PC-9 (cell line): ENCODE results near the gene ACKR1. TPM values are rescaled to one million over a fixed set of nuclear protein-coding genes. Genes with fewer than 3 reads are reported as not detected.

Source experiments
- BruUV-seq: library from RNA; stranded (reverse); fragments of 400-500 nt; replicated peaks from 2 replicates; lab custom pipeline; 2021; lab: Mats Ljungman, UMichigan
- CTCF ChIA-PET: fragments of 300-600 bp; sonication (Branson Sonifier 250); formaldehyde crosslinking; loops from one replicate; lab custom pipeline; 2022; ENCODE audit warnings: antibody characterized with exemption; lab: Charles Lee
- POLR2A ChIA-PET: fragments of 300-600 bp; sonication (Branson Sonifier 250); formaldehyde crosslinking; loops from one replicate; lab custom pipeline; 2022; ENCODE audit warnings: antibody characterized with exemption; ENCODE audit not compliant: unreplicated experiment; lab: Charles Lee
- DNase-seq, 2 experiments: peaks; one replicate each; pipeline versions ENCODE4 v3.0.0 to v3.0.0-alpha.2; 2015 to 2022; ENCODE audit warnings: mixed read lengths in 1 of 2
- H2AFZ ChIP-seq: fragments of 200-600 bp; sonication (generic); 2 replicates; pipeline ENCODE4 v1.8.1; 2017; ENCODE audit warnings: antibody characterized with exemption
- H3F3A ChIP-seq: fragments of 200-600 bp; sonication (generic); 2 replicates; pipeline ENCODE4 v1.8.1; 2017; ENCODE audit warnings: antibody characterized with exemption, mild to moderate bottlenecking, low read depth; ENCODE audit not compliant: insufficient read depth
- H3K27ac ChIP-seq: fragments of 200-600 bp; sonication (generic); 2 replicates; pipeline ENCODE4 v1.6.1; 2016; ENCODE audit warnings: mixed run types
- H3K27me3 ChIP-seq: fragments of 200-600 bp; sonication (generic); 2 replicates; pipeline ENCODE4 v1.6.1; 2016; ENCODE audit warnings: low read depth, mixed run types; ENCODE audit not compliant: insufficient read depth
- H3K36me3 ChIP-seq: fragments of 200-600 bp; sonication (generic); 2 replicates; pipeline ENCODE4 v1.6.1; 2016; ENCODE audit warnings: low read depth, mixed run types
- H3K4me1 ChIP-seq: fragments of 200-600 bp; sonication (generic); replicated peaks from 2 replicates; pipeline ENCODE4 v1.6.1; 2016; ENCODE audit warnings: mixed run types; ENCODE audit not compliant: insufficient read depth
- H3K4me2 ChIP-seq: fragments of 200-600 bp; sonication (generic); 2 replicates; pipeline ENCODE4 v1.6.1; 2017; ENCODE audit warnings: mixed run types
- H3K4me3 ChIP-seq: fragments of 200-600 bp; sonication (generic); 2 replicates; pipeline ENCODE4 v1.6.1; 2016; ENCODE audit warnings: mixed run types
- H3K79me2 ChIP-seq: fragments of 200-600 bp; sonication (generic); 2 replicates; pipeline ENCODE4 v1.6.1; 2017; ENCODE audit warnings: low read depth, mixed run types
- H3K9me2 ChIP-seq: fragments of 200-600 bp; sonication (generic); 2 replicates; pipeline ENCODE4 v1.8.1; 2017; ENCODE audit warnings: mild to moderate bottlenecking; ENCODE audit not compliant: insufficient read depth
- H3K9me3 ChIP-seq: fragments of 200-600 bp; sonication (generic); 2 replicates; pipeline ENCODE4 v1.8.1; 2016; ENCODE audit warnings: low read depth; ENCODE audit not compliant: insufficient read depth
- H4K20me1 ChIP-seq: fragments of 200-600 bp; sonication (generic); 2 replicates; pipeline ENCODE4 v1.8.1; 2017; ENCODE audit not compliant: insufficient read depth
- CTCF ChIP-seq: fragments of 200-600 bp; sonication (generic); conservative IDR thresholded peaks from 2 replicates; pipeline ENCODE4 v1.6.1; 2017; ENCODE audit warnings: mixed run types, antibody characterized with exemption, mild to moderate bottlenecking, moderate library complexity
- EZH2 ChIP-seq: fragments of 200-600 bp; sonication (generic); IDR thresholded peaks from 2 replicates; pipeline ENCODE4 v1.8.0; 2017; ENCODE audit warnings: antibody characterized with exemption, low read depth
- intact Hi-C: fragments of 100-400 bp; cut with micrococcal nuclease; formaldehyde crosslinking; loops from one replicate; pipeline ENCODE4 v1.10.0; 2022; ENCODE audit not compliant: unreplicated experiment
- total RNA-seq: library from RNA; stranded (reverse); gene quantifications from 2 replicates; pipeline ENCODE4 v1.2.3, GENCODE V29; 2021

Gene ACKR1
- total RNA-seq, 1 experiment from 2014 or later = not detected

GRCh38 chr1:159203610-159204009 is 1.1 kb upstream of the ACKR1 start:
- ChIA-PET CTCF (no interaction called here), POLR2A (no interaction called here)
- Histone ChIP-seq H2AFZ (no peak overlapping the region), H3K36me3 (no peaks in the 10 kb centered on the region), H3K27me3 (peaks cover 60% of the 10 kb centered on the region), H3K9me3 (no peaks in the 10 kb centered on the region), H3F3A (no peaks in the 10 kb centered on the region), H4K20me1 (no peaks in the 10 kb centered on the region; the same call in 1 of the 2 replicates), H3K4me1 (no peaks in the 10 kb centered on the region), H3K79me2 (no peaks in the 10 kb centered on the region), H3K4me3 (no peak overlapping the region), H3K27ac (no peak overlapping the region), H3K4me2 (no peak overlapping the region), H3K9me2 (no peaks in the 10 kb centered on the region)
- BruUV-seq = no TSS peak
- TF ChIP-seq EZH2 = no peak
- no peak for TF ChIP-seq CTCF
- intact Hi-C loops = no loop called here
- DNase-seq = no peak

GRCh38 chr1:159205225-159205624 is 550 bp downstream of the ACKR1 start:
- TF ChIP-seq EZH2 (no peak), CTCF (no peak)
- Histone ChIP-seq H3F3A (no peaks in the 10 kb centered on the region), H3K27ac (no peak overlapping the region), H3K4me1 (no peaks in the 10 kb centered on the region), H2AFZ (no peak overlapping the region), H3K9me2 (no peaks in the 10 kb centered on the region), H3K36me3 (no peaks in the 10 kb centered on the region), H3K79me2 (no peaks in the 10 kb centered on the region), H3K9me3 (no peaks in the 10 kb centered on the region), H3K4me2 (no peak overlapping the region), H3K4me3 (no peak overlapping the region), H4K20me1 (no peaks in the 10 kb centered on the region), H3K27me3 (peaks cover 69% of the 10 kb centered on the region)
- CTCF ChIA-PET = no interaction called here
- POLR2A ChIA-PET = no interaction called here
- intact Hi-C loops = no loop called here
- no TSS peak for BruUV-seq
- no peak for DNase-seq

- Histone ChIP-seq H3K9me2 (no peaks in the 10 kb centered on the region), H3K27ac (no peak overlapping the region), H3K4me2 (no peak overlapping the region), H3K36me3 (no peaks in the 10 kb centered on the region), H4K20me1 (no peaks in the 10 kb centered on the region), H3K4me3 (no peak overlapping the region), H3K27me3 (peaks cover 71% of the 10 kb centered on the region), H3K4me1 (no peaks in the 10 kb centered on the region), H3K79me2 (no peaks in the 10 kb centered on the region), H3F3A (no peaks in the 10 kb centered on the region), H3K9me3 (no peaks in the 10 kb centered on the region), H2AFZ (no peak overlapping the region)
- no peak for DNase-seq
- intact Hi-C loops = no loop called here
- ChIA-PET POLR2A (no interaction called here), CTCF (no interaction called here)
- no TSS peak for BruUV-seq
- TF ChIP-seq EZH2 = no peak
- no peak for TF ChIP-seq CTCF
Measured at GRCh38 chr1:159206110-159206509, 1.4 kb downstream of the ACKR1 start.
